Choroid plexus epithelial cell (primary cell): Measurements from ENCODE around the gene MTO1.

ENCODE experiments used
- DNase-seq: peaks from one replicate; pipeline ENCODE4 v3.0.0-alpha.2; 2010; ENCODE audit warnings: low read depth
- H3K4me3 ChIP-seq: 2 replicates; pipeline ENCODE4 v1.5.1; 2011; ENCODE audit warnings: low read depth, mild to moderate bottlenecking, control low read depth, low read length, moderate library complexity
- CTCF ChIP-seq: conservative IDR thresholded peaks from 2 replicates; pipeline ENCODE4 v1.5.1; 2011; ENCODE audit warnings: low read depth, mild to moderate bottlenecking, control low read depth, inconsistent platforms, low read length, moderate library complexity

Gene MTO1

DNA sequence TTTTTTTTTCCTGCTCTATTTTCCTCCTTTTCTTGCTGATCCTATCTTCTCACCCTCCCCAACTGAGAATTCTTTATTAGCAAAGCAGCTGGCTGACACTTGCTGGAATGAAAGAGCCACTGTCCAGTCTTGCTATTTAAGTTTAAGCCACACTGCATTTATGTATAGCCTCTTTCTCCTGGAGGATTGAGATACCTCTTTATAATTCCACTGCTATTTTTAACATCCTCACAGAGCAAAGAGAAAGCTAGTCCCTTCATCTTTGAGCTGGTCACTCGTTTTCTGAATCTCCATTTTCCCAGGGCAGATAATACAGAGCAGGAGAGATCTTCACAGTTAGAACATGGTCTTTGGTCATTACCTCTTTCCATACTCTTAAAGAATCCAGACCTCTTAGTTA lies 95.3 kb downstream of the MTO1 start:
- DNase-seq: no peak
- H3K4me3 ChIP-seq: no peak overlapping the region
- no peak for TF ChIP-seq CTCF
